ENCODE data around the gene KIRREL3.

Gene KIRREL3

DNA sequence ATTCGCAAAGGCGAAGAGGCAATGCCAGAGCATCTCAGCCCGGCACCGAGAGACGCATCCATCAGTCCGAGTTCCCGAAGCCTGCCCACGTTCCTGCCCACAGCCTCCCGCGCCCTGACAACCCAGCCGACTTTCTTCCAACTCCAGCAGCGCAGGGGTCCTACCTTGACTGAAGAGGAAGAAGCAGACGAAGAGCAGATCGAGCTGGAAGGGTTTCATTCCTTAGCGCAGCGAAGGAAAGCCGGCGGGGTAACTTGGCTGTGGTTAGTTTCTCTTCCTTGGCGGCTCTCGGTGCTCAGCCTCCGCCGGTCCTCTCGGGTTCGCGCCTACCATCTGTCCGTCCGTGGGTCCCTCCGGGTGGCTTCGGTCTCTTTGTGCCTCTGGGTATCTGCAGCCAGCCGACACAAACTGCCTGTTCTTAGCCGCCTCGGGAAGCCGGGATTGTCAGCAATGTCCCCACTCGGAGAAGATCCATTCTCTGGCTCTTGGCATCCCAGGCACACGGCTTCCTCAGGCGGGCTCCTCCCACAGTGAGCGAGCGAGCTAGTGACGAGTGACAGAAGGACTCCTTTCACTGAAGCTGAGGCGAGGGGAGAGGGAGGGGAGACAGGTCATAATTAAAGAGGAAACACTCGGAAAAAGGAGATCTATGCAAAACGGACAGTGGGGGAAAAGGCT lies at the start of gene KIRREL3:
TSS of gene KIRREL3 (minus strand) at position 480 of the 678 bp plus-strand sequence.
- POLR2A ChIA-PET, result interaction anchor here (0.7 to 0.8 kb wide), 2 partner anchors 9 to 516 kb away, joined by 3 read pairs; no protein-coding TSS in a partner anchor
- CTCF ChIA-PET, result interaction anchor here (0.6 to 4.1 kb wide), 9 partner anchors 8 to 559 kb away, joined by 3 to 18 read pairs (median 4); no protein-coding TSS in a partner anchor
- peak within 1 kb of the TSS; percentile 66 for H3K4me3 ChIP-seq (ENCODE audit: low read depth, low read length)
- DNase-seq (ENCODE audit: low read depth, low spot score), result no peak
- TF ChIP-seq, protein P1, sequence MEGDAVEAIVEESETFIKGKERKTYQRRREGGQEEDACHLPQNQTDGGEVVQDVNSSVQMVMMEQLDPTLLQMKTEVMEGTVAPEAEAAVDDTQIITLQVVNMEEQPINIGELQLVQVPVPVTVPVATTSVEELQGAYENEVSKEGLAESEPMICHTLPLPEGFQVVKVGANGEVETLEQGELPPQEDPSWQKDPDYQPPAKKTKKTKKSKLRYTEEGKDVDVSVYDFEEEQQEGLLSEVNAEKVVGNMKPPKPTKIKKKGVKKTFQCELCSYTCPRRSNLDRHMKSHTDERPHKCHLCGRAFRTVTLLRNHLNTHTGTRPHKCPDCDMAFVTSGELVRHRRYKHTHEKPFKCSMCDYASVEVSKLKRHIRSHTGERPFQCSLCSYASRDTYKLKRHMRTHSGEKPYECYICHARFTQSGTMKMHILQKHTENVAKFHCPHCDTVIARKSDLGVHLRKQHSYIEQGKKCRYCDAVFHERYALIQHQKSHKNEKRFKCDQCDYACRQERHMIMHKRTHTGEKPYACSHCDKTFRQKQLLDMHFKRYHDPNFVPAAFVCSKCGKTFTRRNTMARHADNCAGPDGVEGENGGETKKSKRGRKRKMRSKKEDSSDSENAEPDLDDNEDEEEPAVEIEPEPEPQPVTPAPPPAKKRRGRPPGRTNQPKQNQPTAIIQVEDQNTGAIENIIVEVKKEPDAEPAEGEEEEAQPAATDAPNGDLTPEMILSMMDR (IDR thresholded peaks at IDR 0.05; ENCODE audit: insufficient read depth, low read length, missing control alignments), result no peak

DNA sequence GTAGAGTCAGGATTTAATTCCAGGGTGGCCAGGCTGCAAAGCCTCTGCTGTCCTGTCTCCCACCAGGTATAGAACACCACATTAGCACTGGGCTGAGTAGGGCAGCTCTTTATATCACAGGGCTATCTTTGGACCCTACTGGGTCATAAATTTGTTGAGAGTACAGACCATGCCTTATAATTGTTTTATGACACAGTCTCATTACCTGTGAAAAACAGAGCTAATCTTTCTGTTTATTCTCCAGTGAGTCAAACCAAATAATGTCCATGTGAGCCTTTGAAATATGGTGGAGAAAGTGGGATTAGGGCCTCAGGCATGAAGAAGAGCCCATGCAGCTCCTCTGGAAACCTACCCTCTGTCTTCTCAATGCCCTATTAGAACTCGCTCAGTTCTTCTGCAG lies 49.6 kb upstream of the KIRREL3 start:
- CTCF ChIA-PET, result interaction anchor here (1.3 kb wide), 1 partner anchor 32 kb away, joined by 3 read pairs; no protein-coding TSS in a partner anchor
- no peak overlapping the region for H3K4me3 ChIP-seq (ENCODE audit: low read depth, low read length)
- DNase-seq (ENCODE audit: low read depth, low spot score), result no peak
- TF ChIP-seq, protein P1 (IDR thresholded peaks at IDR 0.05; ENCODE audit: insufficient read depth, low read length, missing control alignments), result no peak
- POLR2A ChIA-PET, result no interaction called here

DNA sequence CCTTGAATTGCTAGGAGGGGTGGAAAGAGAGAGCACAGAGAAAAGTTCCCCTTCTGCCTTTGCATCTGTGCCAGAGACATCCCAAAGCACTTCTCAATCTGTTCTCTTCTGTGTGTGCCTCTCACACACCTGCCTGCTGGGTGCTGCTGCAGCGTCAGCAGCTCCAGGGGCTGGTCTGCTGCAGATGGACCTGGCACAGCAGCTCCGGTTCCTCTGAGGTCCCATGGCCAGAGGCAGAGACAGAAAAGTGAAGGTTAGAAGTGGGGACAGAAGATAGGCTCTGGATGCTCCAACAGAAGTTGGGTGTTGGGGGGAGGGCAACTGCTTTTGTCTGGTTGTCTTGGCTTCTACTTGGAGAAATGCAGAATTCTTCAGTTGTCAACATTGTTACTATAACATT lies 48.9 kb upstream of the KIRREL3 start:
- DNase-seq (ENCODE audit: low read depth, low spot score), result no peak
- H3K4me3 ChIP-seq (ENCODE audit: low read depth, low read length), result no peak overlapping the region
- ChIA-PET POLR2A (no interaction called here), CTCF (interaction anchor here (1.3 kb wide), 1 partner anchor 32 kb away, joined by 3 read pairs; no protein-coding TSS in a partner anchor)
- TF ChIP-seq, protein P1 (IDR thresholded peaks at IDR 0.05; ENCODE audit: insufficient read depth, low read length, missing control alignments), result no peak

DNA sequence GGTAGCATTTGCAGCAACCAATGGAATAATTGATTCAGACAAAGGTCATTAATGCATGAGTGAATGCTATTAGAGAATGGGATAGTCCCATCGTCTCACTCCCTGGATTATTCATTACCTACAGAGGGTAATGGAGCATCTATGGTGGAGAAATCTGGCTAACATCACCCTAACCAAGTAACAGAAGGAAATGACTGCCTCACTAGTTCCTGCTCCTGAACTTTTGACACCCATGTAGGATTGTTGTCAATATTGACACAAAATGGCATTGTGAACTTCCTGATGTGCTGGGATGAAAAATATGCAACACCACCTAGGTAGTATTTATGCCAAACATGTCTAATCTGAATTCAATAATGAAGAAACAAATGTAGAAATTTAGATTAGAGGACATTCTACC lies 44.0 kb upstream of the KIRREL3 start:
- DNase-seq (ENCODE audit: low read depth, low spot score), result no peak
- ChIA-PET CTCF (no interaction called here), POLR2A (no interaction called here)
- H3K4me3 ChIP-seq (ENCODE audit: low read depth, low read length), result no peak overlapping the region
- TF ChIP-seq, protein P1 (IDR thresholded peaks at IDR 0.05; ENCODE audit: insufficient read depth, low read length, missing control alignments), result no peak

DNA sequence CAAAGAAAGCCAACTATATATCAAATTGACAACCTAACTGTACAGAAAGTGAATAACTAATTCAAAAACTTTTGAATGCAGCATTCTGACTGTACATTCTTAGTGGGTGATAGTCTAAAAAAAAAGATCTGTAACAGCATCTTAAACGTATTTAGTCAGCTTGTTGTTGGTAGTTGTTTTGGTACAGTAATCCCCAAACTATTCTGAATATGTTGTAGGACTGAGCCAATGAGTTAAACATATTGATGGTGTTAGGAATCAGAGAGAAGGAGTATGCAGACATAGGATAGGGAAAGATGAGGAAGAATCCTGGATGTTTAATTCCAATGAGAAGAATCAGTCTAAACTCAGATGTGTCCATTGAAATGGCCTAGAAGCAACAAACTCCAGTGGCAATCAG lies 41.9 kb upstream of the KIRREL3 start:
- peak; percentile 59 for DNase-seq (ENCODE audit: low read depth, low spot score)
- no peak overlapping the region for H3K4me3 ChIP-seq (ENCODE audit: low read depth, low read length)
- POLR2A ChIA-PET, result no interaction called here
- CTCF ChIA-PET, result interaction anchor here (1.7 kb wide), 1 partner anchor 12 kb away, joined by 4 read pairs; no protein-coding TSS in a partner anchor
- TF ChIP-seq, protein P1 (IDR thresholded peaks at IDR 0.05; ENCODE audit: insufficient read depth, low read length, missing control alignments), result no peak

DNA sequence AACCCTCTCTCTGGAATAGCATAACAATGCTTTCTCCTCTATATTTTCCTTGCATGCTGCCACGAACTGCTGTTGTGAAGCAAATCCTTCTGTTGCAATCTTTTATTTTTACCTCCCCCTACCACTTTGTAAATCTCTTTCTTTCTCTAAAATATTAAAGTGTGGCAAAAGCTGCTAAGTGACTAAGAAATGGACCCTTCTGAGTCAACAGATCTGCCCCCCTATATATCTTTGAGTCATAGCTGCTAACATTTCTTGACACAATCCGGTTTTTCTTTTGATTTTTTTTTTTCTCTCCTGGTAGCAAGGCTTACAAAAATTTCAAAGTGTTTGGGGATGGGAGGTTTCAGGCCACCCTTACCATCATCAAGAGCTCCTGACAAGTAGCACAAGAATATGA lies 39.0 kb upstream of the KIRREL3 start:
- DNase-seq (ENCODE audit: low read depth, low spot score), result no peak
- CTCF ChIA-PET, result no interaction called here
- POLR2A ChIA-PET, result no interaction called here
- TF ChIP-seq, protein P1 (IDR thresholded peaks at IDR 0.05; ENCODE audit: insufficient read depth, low read length, missing control alignments), result no peak
- no peak overlapping the region for H3K4me3 ChIP-seq (ENCODE audit: low read depth, low read length)
